Measurements from ENCODE around the gene FUCA1.

DNA sequence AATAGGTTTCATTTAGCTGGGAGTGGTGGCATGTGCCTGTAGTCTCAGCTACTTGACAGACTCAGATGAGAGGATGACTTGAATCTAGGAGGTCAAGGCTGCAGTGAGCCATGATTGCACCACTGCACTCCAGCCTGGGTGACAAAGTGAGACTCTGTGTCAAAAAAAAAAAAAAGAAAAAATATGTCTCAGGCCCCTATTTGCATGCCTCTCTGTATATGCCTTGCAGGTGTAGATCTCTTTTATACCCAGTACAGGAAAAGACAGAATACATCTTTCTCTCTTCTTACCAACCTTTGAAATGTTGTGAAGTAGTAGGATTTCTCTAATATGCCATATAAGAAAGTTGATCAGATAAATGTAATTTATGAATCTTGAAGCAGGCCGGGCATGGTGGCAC, 38.6 kb upstream of the FUCA1 start:
- TF ChIP-seq, protein P1, sequence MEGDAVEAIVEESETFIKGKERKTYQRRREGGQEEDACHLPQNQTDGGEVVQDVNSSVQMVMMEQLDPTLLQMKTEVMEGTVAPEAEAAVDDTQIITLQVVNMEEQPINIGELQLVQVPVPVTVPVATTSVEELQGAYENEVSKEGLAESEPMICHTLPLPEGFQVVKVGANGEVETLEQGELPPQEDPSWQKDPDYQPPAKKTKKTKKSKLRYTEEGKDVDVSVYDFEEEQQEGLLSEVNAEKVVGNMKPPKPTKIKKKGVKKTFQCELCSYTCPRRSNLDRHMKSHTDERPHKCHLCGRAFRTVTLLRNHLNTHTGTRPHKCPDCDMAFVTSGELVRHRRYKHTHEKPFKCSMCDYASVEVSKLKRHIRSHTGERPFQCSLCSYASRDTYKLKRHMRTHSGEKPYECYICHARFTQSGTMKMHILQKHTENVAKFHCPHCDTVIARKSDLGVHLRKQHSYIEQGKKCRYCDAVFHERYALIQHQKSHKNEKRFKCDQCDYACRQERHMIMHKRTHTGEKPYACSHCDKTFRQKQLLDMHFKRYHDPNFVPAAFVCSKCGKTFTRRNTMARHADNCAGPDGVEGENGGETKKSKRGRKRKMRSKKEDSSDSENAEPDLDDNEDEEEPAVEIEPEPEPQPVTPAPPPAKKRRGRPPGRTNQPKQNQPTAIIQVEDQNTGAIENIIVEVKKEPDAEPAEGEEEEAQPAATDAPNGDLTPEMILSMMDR (IDR thresholded peaks at IDR 0.05; ENCODE audit: low read depth, low read length), result no peak
- TF ChIP-seq EZH2phosphoT487 (IDR thresholded peaks at IDR 0.05; ENCODE audit: low read depth), result no peak
